PC-3 (cell line): ENCODE data around the gene FKBP10. TPM values are rescaled to one million over a fixed set of nuclear protein-coding genes. Genes with fewer than 3 reads are reported as not detected.

Experiments used
- ATAC-seq: fragments of 200-7000 bp; cut with Tn5 transposase; 2 replicates; pipeline ENCODE4 v1.9.1; 2020; ENCODE audit warnings: mild to moderate bottlenecking, moderate library complexity
- BruUV-seq: library from RNA; stranded (reverse); fragments of 400-500 nt; replicated peaks from 2 replicates; lab custom pipeline; 2021; lab: Mats Ljungman, UMichigan
- CTCF ChIA-PET: fragments of 300-600 bp; sonication (Branson Sonifier 250); formaldehyde crosslinking; loops from one replicate; lab custom pipeline; 2022; ENCODE audit warnings: antibody characterized with exemption; lab: Charles Lee
- POLR2A ChIA-PET: fragments of 300-600 bp; sonication (Branson Sonifier 250); formaldehyde crosslinking; loops from one replicate; lab custom pipeline; 2022; ENCODE audit warnings: antibody characterized with exemption; ENCODE audit not compliant: unreplicated experiment; lab: Charles Lee
- DNase-seq: peaks from one replicate; pipeline ENCODE4 v3.0.0-alpha.2; 2015
- H2AFZ ChIP-seq: fragments of 300-600 bp; sonication (generic); 2 replicates; pipeline ENCODE4 v1.6.0; 2016; ENCODE audit warnings: antibody characterized with exemption, low read length
- H3F3A ChIP-seq: fragments of 300-600 bp; sonication (generic); one replicate; pipeline ENCODE4 v1.6.0; 2017; ENCODE audit warnings: antibody characterized with exemption, low read length, control low read depth, mild to moderate bottlenecking; ENCODE audit not compliant: unreplicated experiment
- H3K27ac ChIP-seq: fragments of 300-600 bp; sonication (generic); 2 replicates; pipeline ENCODE4 v1.5.1; 2016; ENCODE audit warnings: mild to moderate bottlenecking, low read length
- H3K27me3 ChIP-seq: fragments of 300-600 bp; sonication (generic); 2 replicates; pipeline ENCODE4 v1.6.1; 2016; ENCODE audit warnings: low read length, mixed read lengths
- H3K36me3 ChIP-seq: fragments of 300-600 bp; sonication (generic); 2 replicates; pipeline ENCODE4 v1.6.1; 2016; ENCODE audit warnings: low read depth, mixed run types, low read length, mixed read lengths
- H3K4me1 ChIP-seq: fragments of 300-600 bp; sonication (generic); 2 replicates; pipeline ENCODE4 v1.5.1; 2016; ENCODE audit warnings: low read length; ENCODE audit not compliant: insufficient read depth
- H3K4me2 ChIP-seq: fragments of 300-600 bp; sonication (generic); 2 replicates; pipeline ENCODE4 v1.6.0; 2016; ENCODE audit warnings: low read length
- H3K4me3 ChIP-seq: fragments of 300-600 bp; sonication (generic); 2 replicates; pipeline ENCODE4 v1.5.1; 2016; ENCODE audit warnings: mild to moderate bottlenecking, low read length, mixed read lengths
- H3K79me2 ChIP-seq: fragments of 300-600 bp; sonication (generic); 2 replicates; pipeline ENCODE4 v1.6.1; 2017; ENCODE audit warnings: low read length, mixed read lengths
- H3K9ac ChIP-seq: fragments of 300-600 bp; sonication (generic); 2 replicates; pipeline ENCODE4 v1.6.0; 2016; ENCODE audit warnings: mild to moderate bottlenecking, low read length
- H3K9me2 ChIP-seq: fragments of 300-600 bp; sonication (generic); replicated peaks from 2 replicates; pipeline ENCODE4 v1.6.1; 2016; ENCODE audit warnings: mixed run types, low read length, mixed read lengths
- H3K9me3 ChIP-seq: fragments of 300-600 bp; sonication (generic); 2 replicates; pipeline ENCODE4 v1.6.1; 2016; ENCODE audit warnings: low read length, mixed read lengths
- H4K20me1 ChIP-seq: fragments of 300-600 bp; sonication (generic); 2 replicates; pipeline ENCODE4 v1.6.1; 2016; ENCODE audit warnings: low read length, mixed read lengths
- CTCF ChIP-seq: fragments of 300-600 bp; sonication (generic); conservative IDR thresholded peaks from 2 replicates; pipeline ENCODE4 v1.5.1; 2017; ENCODE audit warnings: antibody characterized with exemption, low read depth, mild to moderate bottlenecking, low read length
- EZH2 ChIP-seq: fragments of 300-600 bp; sonication (generic); IDR thresholded peaks from one replicate; pipeline ENCODE4 v1.6.1; 2017; ENCODE audit warnings: antibody characterized with exemption, mild to moderate bottlenecking, low read length; ENCODE audit not compliant: unreplicated experiment
- EZH2phosphoT487 ChIP-seq: fragments of 300-600 bp; sonication (generic); IDR thresholded peaks from 2 replicates; pipeline ENCODE4 v1.6.1; 2018; ENCODE audit warnings: mild to moderate bottlenecking, antibody characterized with exemption, low read length, borderline replicate concordance
- intact Hi-C: fragments of 100-400 bp; cut with micrococcal nuclease; formaldehyde crosslinking; loops from 2 replicates; pipeline ENCODE4 v1.9.0; 2023
- total RNA-seq: library from RNA; depleted of rRNA; stranded (reverse); fragments of >200 nt; gene quantifications from 2 replicates; pipeline ENCODE4 v1.2.3, GENCODE V29; 2014

Gene FKBP10
- total RNA-seq, 1 experiment from 2014 or later = 63.4 TPM

- H3K27ac ChIP-seq = peak overlapping the region; percentile 93
- peak overlapping the region; percentile 80 for H3K4me2 ChIP-seq
- no peaks in the 10 kb centered on the region for H3K27me3 ChIP-seq
- H3K36me3 ChIP-seq = peaks cover 18% of the 10 kb centered on the region
- no peak overlapping the region for H3K4me3 ChIP-seq
- H4K20me1 ChIP-seq = peaks cover 6% of the 10 kb centered on the region
- BruUV-seq = no TSS peak
- H3K9me3 ChIP-seq = no peaks in the 10 kb centered on the region
- peaks cover 40% of the 10 kb centered on the region for H3K79me2 ChIP-seq
- CTCF ChIA-PET = interaction anchor here (1.4 kb wide), 1 partner anchor 13 kb away, joined by 9 read pairs; the partner anchor contains the start of gene JUP
- peak; percentile 92 for DNase-seq
- TF ChIP-seq EZH2phosphoT487 = no peak
- no peak for TF ChIP-seq CTCF
- no peak for TF ChIP-seq EZH2
- peak; percentile 80 for ATAC-seq
- no peaks in the 10 kb centered on the region for H3K9me2 ChIP-seq
- peak overlapping the region; percentile 77 for H3K9ac ChIP-seq
- peaks cover 6% of the 10 kb centered on the region for H3F3A ChIP-seq
- intact Hi-C loops = loop anchor here (1.0 to 2.0 kb wide), 2 partner anchors 28 to 35 kb away; no protein-coding TSS in a partner anchor
- POLR2A ChIA-PET = interaction anchor here (0.6 kb wide), 1 partner anchor 27 kb away, joined by 3 read pairs; no protein-coding TSS in a partner anchor
- no peak overlapping the region for H2AFZ ChIP-seq
- peaks cover 55% of the 10 kb centered on the region for H3K4me1 ChIP-seq
These were observed 39.6 kb upstream of the FKBP10 start for GRCh38 chr17:41773190-41773588.

GRCh38 chr17:41773731-41774193 is 39.0 kb upstream of the FKBP10 start:
- BruUV-seq = TSS peak; percentile 81
- Histone ChIP-seq H4K20me1 (peaks cover 6% of the 10 kb centered on the region), H3K79me2 (peaks cover 40% of the 10 kb centered on the region), H3K27ac (peak overlapping the region; percentile 93), H3K4me3 (no peak overlapping the region), H3K9ac (peak overlapping the region; percentile 30), H2AFZ (no peak overlapping the region), H3K4me1 (peaks cover 57% of the 10 kb centered on the region), H3K9me2 (no peaks in the 10 kb centered on the region), H3K4me2 (peak overlapping the region; percentile 68), H3K36me3 (peaks cover 18% of the 10 kb centered on the region), H3F3A (peaks cover 6% of the 10 kb centered on the region), H3K9me3 (no peaks in the 10 kb centered on the region), H3K27me3 (no peaks in the 10 kb centered on the region)
- no peak for TF ChIP-seq CTCF
- no peak for TF ChIP-seq EZH2phosphoT487
- no peak for TF ChIP-seq EZH2
- DNase-seq = no peak
- ChIA-PET CTCF (interaction anchor here (0.6 to 1.4 kb wide), 2 partner anchors 13 to 23 kb away, joined by 3 to 9 read pairs; partner anchors contain the start of gene JUP), POLR2A (no interaction called here)
- no peak for ATAC-seq
- intact Hi-C loops = loop anchor here (1.0 to 2.0 kb wide), 2 partner anchors 27 to 35 kb away; no protein-coding TSS in a partner anchor
